Measurements from ENCODE around the gene ALKBH4. TPM values are rescaled to one million over a fixed set of nuclear protein-coding genes. Genes with fewer than 3 reads are reported as not detected.
"Not testable (repeated sequence)": the region's sequence is repeated elsewhere in the genome, so short reads cannot be mapped to it uniquely, and the experiment has no call there.

ALKBH4 gene, protein sequence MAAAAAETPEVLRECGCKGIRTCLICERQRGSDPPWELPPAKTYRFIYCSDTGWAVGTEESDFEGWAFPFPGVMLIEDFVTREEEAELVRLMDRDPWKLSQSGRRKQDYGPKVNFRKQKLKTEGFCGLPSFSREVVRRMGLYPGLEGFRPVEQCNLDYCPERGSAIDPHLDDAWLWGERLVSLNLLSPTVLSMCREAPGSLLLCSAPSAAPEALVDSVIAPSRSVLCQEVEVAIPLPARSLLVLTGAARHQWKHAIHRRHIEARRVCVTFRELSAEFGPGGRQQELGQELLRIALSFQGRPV
- 29.1 and 30.5 TPM in 2 replicates for total RNA-seq (2014; rRNA removed; shearing (Covaris generic))

DNA sequence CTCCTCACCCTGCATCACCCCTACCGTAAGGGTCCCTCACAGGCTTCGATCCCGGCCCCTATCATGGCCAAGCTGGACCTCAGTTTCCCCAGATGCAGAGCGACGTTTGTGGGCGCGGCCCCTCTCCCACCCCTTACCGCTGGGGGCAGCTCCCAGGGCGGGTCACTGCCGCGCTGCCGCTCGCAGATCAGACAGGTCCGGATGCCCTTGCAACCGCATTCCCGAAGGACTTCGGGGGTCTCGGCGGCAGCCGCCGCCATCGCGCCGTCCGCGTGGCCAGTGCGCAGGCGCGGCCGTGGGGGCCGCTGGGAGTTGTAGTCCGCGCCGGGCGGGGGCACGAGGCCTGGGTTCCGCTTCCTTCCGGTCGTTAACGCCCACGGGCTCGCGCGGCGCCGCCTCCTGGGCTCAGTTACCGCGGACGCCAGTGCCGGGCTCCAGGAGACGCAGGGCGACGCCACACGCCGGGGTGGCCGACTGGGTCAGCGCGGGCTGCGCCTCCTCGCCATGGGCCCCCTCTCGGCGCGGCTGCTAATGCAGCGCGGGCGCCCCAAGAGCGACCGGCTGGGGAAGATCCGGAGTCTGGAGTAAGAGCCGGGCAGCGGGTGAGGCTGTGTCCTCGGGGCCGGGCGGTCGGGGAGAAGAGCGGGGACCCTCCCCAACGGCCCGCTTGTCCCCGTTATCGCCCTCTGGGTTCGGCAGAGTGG lies at the start of gene ALKBH4, which contains the start of gene LRWD1:
Gene ALKBH4 (minus strand): TSS at position 287 of the 704 bp plus-strand sequence. CDS start 27 bp downstream, at position 260.
Gene LRWD1 (plus strand): TSS at position 408 of the 704 bp plus-strand sequence. CDS start 97 bp downstream, at position 505.
- Histone ChIP-seq H3K27me3 (ENCODE audit: control insufficient read depth, insufficient read depth, low read length) (no peaks in the 10 kb centered on the region), H3K4me3 (ENCODE audit: insufficient read depth, low read depth, low read length) (peak within 1 kb of the TSS; percentile 96)

DNA sequence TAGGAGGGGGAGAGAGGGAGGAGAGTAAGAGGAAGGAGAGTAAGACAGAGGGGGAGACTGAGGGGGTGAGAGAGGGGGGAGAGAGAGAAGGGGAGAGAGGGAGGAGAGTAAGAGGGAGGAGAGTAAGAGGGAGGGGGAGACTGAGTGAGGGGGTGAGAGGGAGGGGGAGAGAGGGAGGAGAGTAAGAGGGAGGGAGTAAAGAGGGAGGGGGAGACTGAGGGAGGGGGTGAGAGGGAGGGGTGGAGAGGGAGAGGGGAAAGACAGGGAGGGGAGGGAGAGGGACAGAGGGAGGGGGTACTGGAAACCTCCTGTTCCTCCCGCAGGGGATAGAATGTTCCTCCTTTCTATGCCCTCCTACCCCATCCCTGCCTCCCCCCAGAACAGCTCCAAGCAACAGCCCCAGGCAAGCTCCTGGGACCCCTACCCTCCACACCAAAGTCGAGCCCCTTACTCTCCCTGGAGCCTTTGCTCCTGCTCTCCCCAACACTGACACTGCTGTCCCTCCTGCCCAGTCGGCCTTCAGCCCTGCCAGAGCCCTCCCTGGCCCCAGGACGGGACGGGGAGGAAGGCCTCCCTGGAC lies 48.1 kb upstream of the ALKBH4 start:
- H3K36me3 ChIP-seq (replicated peaks; ENCODE audit: control insufficient read depth, insufficient read depth, low read length); DNase-seq; H3K27me3 ChIP-seq (ENCODE audit: control insufficient read depth, insufficient read depth, low read length): not testable (repeated sequence)
- H3K4me3 ChIP-seq (ENCODE audit: insufficient read depth, low read depth, low read length), result peak overlapping the region; percentile 10; the same call in 1 of the 2 replicates

More for the DNA sequence above, at the start of gene ALKBH4, which contains the start of gene LRWD1:
- peak; percentile 100 for DNase-seq
- H3K36me3 ChIP-seq (replicated peaks; ENCODE audit: control insufficient read depth, insufficient read depth, low read length), result peaks cover 2% of the 10 kb centered on the region; the same call in 1 of the 2 replicates

DNA sequence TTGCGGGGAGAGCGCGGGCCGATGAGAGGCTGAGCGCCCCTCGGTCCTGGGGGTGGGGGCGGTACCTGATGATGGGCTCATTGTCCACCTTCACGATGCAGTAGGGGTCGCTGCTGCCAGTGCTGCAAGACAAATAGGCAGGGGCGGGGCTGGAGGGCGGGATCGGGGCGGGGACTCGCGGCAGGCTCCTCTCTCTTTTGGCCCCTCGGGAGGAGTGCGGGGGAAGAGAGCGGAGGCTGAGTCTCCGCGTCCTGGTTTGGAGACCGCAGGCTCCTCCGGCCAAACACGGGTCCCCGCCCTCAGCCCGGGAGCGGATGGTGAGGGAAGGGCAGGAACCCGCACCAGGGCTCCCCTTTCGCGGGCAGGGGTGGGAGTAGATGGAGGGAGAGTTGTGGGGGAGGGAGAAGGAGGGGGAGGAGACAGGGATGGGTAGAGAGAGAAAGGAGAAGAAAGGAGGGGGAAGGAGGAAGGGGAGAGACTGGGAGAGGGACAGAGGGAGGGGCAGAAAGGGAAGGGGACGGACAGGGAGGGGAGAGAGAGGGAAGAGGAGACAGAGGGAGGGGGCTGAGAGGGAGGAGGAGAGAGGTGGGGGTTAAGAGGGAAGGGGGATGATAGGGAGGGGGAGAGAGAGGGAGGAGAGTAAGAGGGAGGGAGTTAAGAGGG lies 47.3 kb upstream of the ALKBH4 start:
- not testable (repeated sequence) for H3K36me3 ChIP-seq (replicated peaks; ENCODE audit: control insufficient read depth, insufficient read depth, low read length); H3K27me3 ChIP-seq (ENCODE audit: control insufficient read depth, insufficient read depth, low read length); H3K4me3 ChIP-seq (ENCODE audit: insufficient read depth, low read depth, low read length); DNase-seq

DNA sequence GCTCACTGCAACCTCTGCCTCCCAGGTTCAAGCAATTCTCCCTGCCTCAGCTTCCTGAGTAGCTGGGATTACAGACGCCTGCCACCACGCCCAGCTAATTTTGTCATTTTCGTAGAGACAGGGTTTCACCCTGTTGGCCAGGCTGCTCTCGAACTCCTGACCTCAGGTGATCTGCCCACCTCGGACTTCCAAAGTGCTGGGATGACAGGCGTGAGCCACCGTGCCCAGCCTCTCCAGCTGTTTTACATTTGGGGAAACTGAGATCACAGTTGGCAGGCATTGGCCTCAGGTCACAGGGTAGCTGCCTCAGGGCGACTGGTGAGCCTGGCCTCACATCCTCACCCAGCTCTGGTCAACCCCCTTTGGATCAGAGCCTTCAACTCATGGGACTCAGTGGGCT lies 45.9 kb upstream of the ALKBH4 start:
- not testable (repeated sequence) for H3K36me3 ChIP-seq (replicated peaks; ENCODE audit: control insufficient read depth, insufficient read depth, low read length); H3K4me3 ChIP-seq (ENCODE audit: insufficient read depth, low read depth, low read length); H3K27me3 ChIP-seq (ENCODE audit: control insufficient read depth, insufficient read depth, low read length); DNase-seq

DNA sequence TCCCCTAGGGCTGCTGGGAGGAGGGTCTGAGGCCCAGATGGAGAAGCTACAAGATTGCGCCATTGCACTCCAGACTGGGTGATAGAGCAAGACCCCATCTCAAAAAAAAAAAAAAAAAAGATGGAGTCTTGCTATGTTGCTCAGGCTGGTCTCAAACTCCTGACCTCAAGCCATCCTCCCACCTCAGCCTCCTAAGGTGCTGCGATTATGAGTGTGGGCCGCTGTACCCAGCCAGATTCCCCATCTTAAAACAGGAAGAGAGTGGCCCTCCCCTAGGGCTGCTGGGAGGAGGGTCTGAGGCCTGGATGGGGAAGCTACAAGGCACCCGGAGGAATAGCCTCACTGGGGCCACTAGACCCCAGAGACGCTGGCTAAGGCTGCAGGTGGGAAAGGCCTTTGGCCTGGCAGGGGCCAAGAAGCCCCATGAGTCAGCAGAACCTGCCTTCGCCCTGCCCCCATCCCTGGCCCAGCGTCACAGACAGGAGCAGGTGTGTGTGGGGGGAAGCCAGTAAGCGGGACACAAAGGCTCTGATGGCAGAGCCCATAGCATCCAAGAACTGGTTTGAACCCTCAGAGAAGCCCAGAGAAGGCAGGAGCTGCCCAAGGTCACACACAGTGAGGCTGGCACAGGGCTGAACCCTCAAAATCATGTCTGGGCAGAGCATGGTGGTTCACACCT lies 42.9 kb upstream of the ALKBH4 start:
- DNase-seq; H3K4me3 ChIP-seq (ENCODE audit: insufficient read depth, low read depth, low read length); H3K36me3 ChIP-seq (replicated peaks; ENCODE audit: control insufficient read depth, insufficient read depth, low read length); H3K27me3 ChIP-seq (ENCODE audit: control insufficient read depth, insufficient read depth, low read length): not testable (repeated sequence)

DNA sequence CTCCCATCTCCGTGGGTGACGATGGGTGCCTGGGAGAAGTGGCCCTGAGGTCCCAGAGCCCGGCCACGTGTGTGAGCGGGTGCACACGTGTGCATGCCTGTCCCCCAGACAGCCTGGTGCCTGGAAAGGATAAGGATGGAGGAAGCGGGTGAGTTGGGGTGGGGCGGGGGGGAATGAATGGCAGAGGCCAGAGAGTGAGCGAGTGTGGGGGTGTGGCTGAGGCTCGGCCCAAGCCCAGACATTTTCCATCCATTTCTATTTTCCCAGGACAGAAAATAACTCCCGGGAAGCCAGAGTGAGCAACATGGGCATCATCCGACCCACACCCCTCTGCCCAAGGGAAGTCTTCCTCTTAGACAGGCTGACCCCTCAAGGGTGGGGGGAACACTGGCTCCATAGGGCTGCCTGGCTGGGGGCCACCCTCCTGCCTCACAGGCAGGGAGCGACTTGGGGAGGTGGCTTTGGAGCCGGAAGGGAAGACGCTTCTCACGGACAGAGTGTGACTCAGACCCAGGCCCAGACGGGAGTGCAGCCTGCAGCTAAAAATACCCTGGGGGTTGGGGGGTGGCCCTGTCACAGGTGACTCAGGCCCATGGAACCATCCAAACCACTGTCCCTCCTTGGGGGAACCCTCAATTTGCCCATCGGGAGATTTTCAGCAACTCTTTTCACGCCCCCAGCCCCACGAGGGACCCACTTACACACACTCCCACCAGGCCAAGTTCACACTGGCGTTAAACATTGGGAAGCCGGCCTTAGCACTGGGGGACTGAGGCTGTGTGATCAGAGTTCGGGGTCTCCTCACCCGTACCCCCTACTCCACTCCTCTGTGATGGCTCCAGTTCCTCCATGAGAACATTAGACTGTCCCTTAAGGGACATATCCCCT lies 40.9 kb upstream of the ALKBH4 start:
- H3K36me3 ChIP-seq (replicated peaks; ENCODE audit: control insufficient read depth, insufficient read depth, low read length); DNase-seq; H3K4me3 ChIP-seq (ENCODE audit: insufficient read depth, low read depth, low read length); H3K27me3 ChIP-seq (ENCODE audit: control insufficient read depth, insufficient read depth, low read length): not testable (repeated sequence)

DNA sequence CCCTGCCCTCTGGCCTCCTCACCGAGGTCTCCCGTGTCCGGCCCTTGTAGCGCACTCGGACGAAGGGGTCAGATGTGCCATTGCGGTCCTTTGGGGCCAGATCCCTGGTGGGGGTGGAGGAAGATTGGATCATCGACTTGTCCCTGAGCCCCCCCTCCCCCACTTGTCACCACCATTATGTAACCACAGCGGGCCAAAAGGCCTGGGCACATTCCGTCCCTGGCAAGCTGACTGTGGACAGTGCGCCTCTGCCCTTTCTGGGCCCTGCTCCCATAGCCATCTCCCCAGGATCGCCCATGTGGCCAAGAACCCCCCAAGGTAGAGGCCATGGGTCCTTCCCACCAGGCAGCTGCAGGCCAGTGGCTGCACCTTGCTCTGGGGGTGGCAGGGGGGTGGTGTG lies 38.5 kb upstream of the ALKBH4 start:
- H3K36me3 ChIP-seq (replicated peaks; ENCODE audit: control insufficient read depth, insufficient read depth, low read length); DNase-seq; H3K27me3 ChIP-seq (ENCODE audit: control insufficient read depth, insufficient read depth, low read length); H3K4me3 ChIP-seq (ENCODE audit: insufficient read depth, low read depth, low read length): not testable (repeated sequence)

DNA sequence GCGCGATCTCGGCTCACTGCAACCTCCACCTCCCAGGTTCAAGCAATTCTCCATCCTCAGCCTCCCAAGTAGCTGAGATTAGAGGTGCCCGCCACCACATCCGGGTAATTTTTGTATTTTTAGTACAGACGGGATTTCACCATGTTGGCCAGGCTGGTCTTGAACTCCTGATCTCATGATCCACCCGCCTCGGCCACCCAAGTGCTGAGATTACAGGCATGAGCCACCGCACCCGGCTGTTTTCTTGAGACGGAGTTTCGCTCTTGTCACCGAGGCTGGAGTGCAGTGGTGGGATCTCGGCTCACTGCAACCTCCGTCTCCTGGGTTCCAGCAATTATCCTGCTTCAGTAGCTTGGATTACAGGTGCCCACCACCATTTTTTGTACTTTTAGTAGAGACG lies 33.7 kb upstream of the ALKBH4 start:
- not testable (repeated sequence) for DNase-seq; H3K4me3 ChIP-seq (ENCODE audit: insufficient read depth, low read depth, low read length); H3K27me3 ChIP-seq (ENCODE audit: control insufficient read depth, insufficient read depth, low read length); H3K36me3 ChIP-seq (replicated peaks; ENCODE audit: control insufficient read depth, insufficient read depth, low read length)

DNA sequence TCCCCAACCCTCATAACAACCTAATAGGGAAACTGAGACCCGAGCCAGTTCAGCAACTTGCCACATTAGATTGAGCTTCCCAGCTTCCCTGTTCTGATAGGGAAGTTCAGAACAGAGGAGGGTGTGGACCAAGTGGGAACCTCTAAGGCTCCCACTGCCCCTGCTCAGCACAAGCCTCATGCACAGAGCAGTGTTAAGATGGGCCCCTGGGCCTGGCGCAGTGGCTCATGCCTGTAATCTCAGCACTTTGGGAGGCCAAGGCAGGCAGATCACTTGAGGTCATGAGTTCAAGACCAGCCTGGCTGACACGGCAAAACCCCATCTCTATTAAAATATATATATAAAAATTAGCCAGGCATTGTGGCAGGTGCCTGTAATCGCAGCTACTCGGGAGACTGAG lies 32.6 kb upstream of the ALKBH4 start:
- not testable (repeated sequence) for H3K4me3 ChIP-seq (ENCODE audit: insufficient read depth, low read depth, low read length); H3K27me3 ChIP-seq (ENCODE audit: control insufficient read depth, insufficient read depth, low read length); H3K36me3 ChIP-seq (replicated peaks; ENCODE audit: control insufficient read depth, insufficient read depth, low read length); DNase-seq

DNA sequence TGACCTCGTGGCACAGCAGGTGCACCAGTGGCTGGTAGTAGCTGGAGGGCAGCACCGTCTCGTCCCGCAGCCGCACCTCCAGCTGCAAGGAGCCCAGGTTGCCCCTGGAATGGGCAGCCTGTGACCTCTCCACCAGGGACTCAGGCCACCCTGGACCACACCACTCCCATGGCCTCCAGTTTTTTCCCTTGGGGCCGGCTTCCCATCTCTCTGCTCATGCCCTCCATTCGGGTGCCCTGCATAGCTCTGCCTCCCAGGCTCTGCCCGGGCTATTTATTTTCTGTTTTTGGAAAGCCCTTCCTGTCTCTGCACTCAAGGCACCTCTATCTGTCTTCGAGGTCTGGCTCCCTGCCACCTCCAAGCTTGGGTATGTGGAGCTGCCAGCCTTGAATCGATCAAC lies 32.2 kb upstream of the ALKBH4 start:
- not testable (repeated sequence) for DNase-seq

DNA sequence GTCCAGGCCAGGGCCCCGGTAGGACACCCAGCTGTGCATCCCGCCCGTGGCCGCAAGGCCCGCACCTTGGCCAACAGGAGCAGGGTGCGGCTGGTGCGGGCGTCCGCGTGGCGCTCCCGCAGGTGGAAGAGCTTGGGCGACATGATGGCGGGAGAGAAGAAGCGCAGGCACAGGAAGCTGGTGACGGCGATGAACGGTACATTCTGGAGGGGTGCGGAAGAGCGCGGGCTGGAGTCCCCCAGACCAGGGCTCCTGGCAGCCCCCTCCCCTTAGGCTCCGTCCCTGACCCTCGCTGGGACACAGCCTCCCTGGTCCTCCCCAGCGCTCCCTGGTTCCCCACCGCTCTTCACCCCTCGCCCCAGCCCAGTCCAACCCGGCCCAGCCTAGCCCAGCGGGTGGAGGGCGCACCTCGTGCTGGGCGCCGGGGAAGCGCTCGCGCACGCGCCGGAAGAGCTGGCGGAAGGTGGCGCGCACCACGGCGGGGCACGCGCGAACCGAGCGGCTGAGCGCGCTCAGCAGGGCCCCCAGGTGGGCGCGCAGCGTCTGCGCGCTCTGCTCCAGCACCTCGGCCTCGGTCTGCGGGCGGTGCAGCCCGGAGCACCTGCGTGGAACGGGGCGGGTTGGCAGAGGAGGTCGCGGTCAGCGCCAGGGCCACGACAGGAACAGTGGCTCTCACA lies 29.9 kb upstream of the ALKBH4 start:
- DNase-seq; H3K27me3 ChIP-seq (ENCODE audit: control insufficient read depth, insufficient read depth, low read length); H3K36me3 ChIP-seq (replicated peaks; ENCODE audit: control insufficient read depth, insufficient read depth, low read length); H3K4me3 ChIP-seq (ENCODE audit: insufficient read depth, low read depth, low read length): not testable (repeated sequence)

More for the DNA sequence above, 32.2 kb upstream of the ALKBH4 start:
- not testable (repeated sequence) for H3K4me3 ChIP-seq (ENCODE audit: insufficient read depth, low read depth, low read length); H3K27me3 ChIP-seq (ENCODE audit: control insufficient read depth, insufficient read depth, low read length); H3K36me3 ChIP-seq (replicated peaks; ENCODE audit: control insufficient read depth, insufficient read depth, low read length)

DNA sequence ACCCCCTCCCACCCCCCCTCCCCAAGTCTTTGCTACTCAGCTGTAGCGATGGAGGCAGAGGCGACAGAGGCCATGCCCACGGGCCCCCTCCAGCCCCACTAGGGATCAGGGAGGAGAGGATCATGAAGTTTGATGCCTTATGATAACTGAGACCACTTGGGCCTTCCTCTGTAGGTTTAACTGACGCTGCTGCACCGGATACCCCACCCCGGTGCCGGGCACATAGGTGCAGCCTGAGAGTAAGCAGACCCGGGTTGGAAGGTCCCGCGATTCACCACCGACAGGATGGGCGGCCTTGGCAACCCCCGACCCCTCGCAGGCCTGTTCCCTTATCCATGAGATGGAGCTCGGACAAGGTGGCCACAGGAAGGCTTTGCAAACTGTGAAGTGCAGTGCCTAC lies 29.4 kb upstream of the ALKBH4 start:
- DNase-seq; H3K36me3 ChIP-seq (replicated peaks; ENCODE audit: control insufficient read depth, insufficient read depth, low read length); H3K4me3 ChIP-seq (ENCODE audit: insufficient read depth, low read depth, low read length); H3K27me3 ChIP-seq (ENCODE audit: control insufficient read depth, insufficient read depth, low read length): not testable (repeated sequence)

Measured in H7 (cell line).